Posterior vena cava (tissue), 2 donors: Measurements from ENCODE around the gene SIRPB2. TPM values are rescaled to one million over a fixed set of nuclear protein-coding genes. Genes with fewer than 3 reads are reported as not detected.
A peak's percentile ranks its signal among the peaks of the same experiment; 100 is the strongest.

ENCODE experiments used
- DNase-seq: peaks from one replicate; pipeline ENCODE4 v3.0.0-alpha.2; 2020; ENCODE audit warnings: low spot score
- intact Hi-C, 2 donors: fragments of 100-400 bp; cut with DNase I; formaldehyde crosslinking; loops; one replicate each; pipeline versions ENCODE4 v1.14.1 to v1.14.2; 2022 to 2023
- long read RNA-seq, 2 donors: library from polyadenylated mRNA; unstranded; transcript quantifications; one replicate each; pipeline ENCODE4 v2.0.0, GENCODE V29; 2020 to 2021
- total RNA-seq, 2 donors: library from RNA; stranded (reverse); fragmentation: NEBNext Ultra II Directional; extraction: Animal tissue kit (Norgen Biotek cat#: 25700); gene quantifications; one replicate each; pipeline ENCODE4 v1.2.1, GENCODE V29; 2021
- donor health status: DM: yes; HTN: yes; CAD: no.
- donor health status: DM: yes; HTN: yes; CAD: no.

SIRPB2 gene
- total RNA-seq, result 10 to 100 TPM in 1 of 2 donors, 1 to 10 TPM in 1; 8.8 to 13.3 TPM
- long read RNA-seq, donor 1, partial matches to known transcripts, result 0 of 2 reads
- long read RNA-seq, donor 1, other reads (novel, unspliced or antisense), result 1 of 2 reads
- long read RNA-seq, donor 2, partial matches to known transcripts, result 0 of 1 reads
- long read RNA-seq, donor 2, other reads (novel, unspliced or antisense), result 1 of 1 reads

GRCh38 chr20:1491281-1491840 is at the start of gene SIRPB2:
SIRPB2 (minus strand) TSS chr20:1491420; CDS start chr20:1491359, 61 bp downstream.
- intact Hi-C loops, result no loop called here
- DNase-seq, result peak; percentile 88

DNA sequence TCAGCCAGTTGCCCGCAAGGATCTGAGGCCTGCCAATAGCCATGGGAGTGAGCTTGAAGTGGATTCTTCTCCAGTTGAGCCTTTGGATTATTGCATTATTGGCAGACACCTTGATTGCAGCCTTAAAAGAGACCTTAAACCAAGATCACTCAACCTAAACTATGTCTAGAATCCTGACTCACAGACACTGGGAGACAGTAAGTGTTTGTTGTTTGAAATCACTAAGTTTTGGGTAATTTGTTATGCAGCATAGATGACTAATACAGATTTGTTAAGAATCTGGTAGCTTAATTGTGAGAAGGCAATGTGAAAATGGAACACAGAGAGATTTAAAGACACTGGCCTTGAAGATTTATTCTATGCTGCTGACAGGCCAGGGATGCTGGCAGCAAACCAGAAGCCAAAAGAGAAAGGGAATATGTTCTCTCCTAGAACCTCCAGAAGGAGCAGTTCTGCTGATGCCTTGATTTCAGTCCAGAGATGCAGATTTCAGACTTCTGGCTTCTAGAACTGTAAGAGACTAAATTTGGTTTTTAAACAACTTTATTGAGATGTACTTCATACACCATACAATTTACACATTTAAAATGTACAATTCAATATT is 48.7 kb upstream of the SIRPB2 start:
- DNase-seq, result no peak

DNA sequence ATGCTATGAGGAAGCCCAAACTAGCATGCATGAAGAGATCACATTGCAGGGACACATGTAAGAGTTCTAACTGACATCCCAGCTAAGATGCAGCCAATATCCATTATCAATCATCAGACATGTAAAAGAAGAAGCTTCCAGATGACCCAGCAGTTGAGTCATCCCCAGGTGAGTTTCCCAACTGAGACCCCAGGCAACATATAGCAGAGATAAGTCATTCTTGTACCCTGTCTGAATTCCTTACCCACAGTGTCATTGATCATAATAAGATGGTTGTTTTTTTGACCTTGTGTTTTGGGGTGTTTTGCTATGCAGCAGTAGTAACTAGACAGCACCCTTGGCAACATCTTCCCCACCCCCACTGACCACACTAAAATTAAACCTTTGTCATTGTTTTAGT is 47.4 kb upstream of the SIRPB2 start:
- intact Hi-C loops, result no loop called here
- no peak for DNase-seq

More for the DNA sequence above, 48.7 kb upstream of the SIRPB2 start:
- intact Hi-C loops, result no loop called here

- intact Hi-C loops, result no loop called here
- peak; percentile 85 for DNase-seq
Observed at GRCh38 chr20:1537731-1538058, 46.5 kb upstream of the SIRPB2 start.

- intact Hi-C loops, result no loop called here
- DNase-seq, result no peak
Observed at GRCh38 chr20:1536893-1537730, 45.9 kb upstream of the SIRPB2 start.

DNA sequence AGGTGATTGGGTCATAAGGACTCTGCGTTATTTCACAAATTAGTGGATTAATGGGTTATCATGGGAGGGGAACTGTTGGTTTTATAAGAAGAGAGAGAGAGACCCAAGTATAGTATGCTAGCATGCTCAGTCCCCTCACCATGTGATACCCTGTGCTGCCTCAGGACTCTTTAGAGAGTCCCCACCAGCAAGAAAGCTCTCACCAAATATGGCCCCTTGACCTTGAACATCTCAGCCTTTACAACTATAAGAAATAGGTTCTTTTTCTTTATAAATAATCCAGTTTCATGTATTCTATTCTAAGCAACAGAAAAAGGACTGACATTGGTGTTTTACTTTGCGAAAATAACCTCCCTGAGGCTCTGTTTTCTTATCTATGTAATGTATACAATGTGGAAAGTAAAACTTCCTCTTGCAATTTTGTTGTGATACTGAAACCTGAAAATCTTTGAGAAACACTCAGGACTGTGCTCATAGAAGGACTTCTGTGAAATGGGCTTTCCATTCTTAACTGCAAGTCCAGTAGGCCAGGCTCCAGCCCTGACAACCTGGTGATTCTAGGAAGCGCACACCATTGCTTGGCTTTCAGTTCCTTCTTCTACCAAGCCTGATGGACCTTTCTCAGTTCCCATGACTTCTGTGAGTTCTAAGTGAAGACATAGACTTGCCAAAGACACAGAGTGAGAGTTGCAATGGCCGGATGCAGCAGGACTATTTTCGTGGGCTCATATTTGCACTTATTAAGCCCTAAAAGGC is 44.4 kb upstream of the SIRPB2 start:
- no peak for DNase-seq
- intact Hi-C loops, result no loop called here

GRCh38 chr20:1534526-1534925 is 43.3 kb upstream of the SIRPB2 start:
- intact Hi-C loops, result no loop called here
- DNase-seq, result no peak

- intact Hi-C loops, result no loop called here
- DNase-seq, result no peak
Observed at GRCh38 chr20:1533059-1533458, 41.8 kb upstream of the SIRPB2 start.

- intact Hi-C loops, result no loop called here
- no peak for DNase-seq
Observed at GRCh38 chr20:1528811-1529210, 37.6 kb upstream of the SIRPB2 start.

DNA sequence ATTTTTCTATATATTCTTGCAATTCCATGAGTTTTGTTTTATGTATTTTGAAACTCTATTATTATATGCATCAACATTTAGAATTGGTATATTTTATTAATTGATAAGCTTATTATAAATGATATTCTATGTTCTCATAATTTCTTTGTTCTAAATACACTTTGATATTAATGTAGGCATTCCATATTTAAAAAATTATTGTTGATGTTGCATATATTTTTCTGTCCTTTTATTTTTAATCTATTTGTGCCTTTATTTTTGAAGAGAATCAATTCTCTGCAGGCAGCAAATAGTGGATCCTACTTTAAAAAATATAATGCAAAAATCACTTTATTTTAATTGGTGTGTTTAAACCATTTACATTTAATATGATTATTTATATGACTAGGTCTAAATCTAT is 36.7 kb upstream of the SIRPB2 start:
- DNase-seq, result no peak
- intact Hi-C loops, result no loop called here

GRCh38 chr20:1526896-1527295 is 35.7 kb upstream of the SIRPB2 start:
- DNase-seq, result no peak
- intact Hi-C loops, result no loop called here

- intact Hi-C loops, result no loop called here
- no peak for DNase-seq
Observed at GRCh38 chr20:1526310-1526709, 35.1 kb upstream of the SIRPB2 start.

- DNase-seq, result no peak
- intact Hi-C loops, result no loop called here
Observed at GRCh38 chr20:1524004-1524403, 32.8 kb upstream of the SIRPB2 start.

DNA sequence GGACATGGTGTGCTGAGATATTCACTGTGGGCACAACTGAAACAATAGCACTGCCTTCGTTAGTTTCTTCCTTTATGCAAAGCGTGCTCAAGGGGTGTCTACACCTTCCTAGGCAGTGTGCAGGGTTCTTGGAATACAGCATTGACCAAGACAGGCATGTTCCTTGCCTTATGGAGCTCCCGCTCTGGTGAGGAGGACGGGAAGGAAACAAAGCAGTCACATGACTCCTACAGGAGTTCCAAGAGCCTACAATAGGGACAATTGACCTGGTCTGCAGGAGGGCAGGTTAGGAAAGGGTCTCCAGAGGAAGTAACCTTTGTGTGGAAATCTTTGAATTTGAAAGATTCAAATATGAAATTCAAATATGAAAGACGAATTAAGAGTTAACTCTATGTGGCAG is 25.8 kb upstream of the SIRPB2 start:
- intact Hi-C loops, result no loop called here
- no peak for DNase-seq

DNA sequence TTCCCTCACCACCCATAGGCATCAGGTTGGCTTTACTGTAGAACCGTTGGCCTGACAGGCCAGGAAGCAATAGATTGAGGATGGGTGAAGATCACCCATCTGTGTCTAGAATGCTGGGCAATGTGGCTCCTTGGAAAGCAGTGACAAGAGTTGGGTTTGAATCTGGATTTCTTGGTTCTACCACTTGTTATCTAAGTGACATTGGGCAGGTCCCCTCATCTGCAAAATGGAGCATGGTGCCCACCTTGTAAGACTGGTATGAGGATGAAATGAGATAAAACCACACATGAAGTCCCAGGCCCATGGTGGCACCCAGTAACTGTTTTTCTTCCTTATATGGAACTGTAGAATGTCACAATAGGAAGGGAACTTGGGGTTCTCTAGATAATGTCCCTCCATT is 22.6 kb upstream of the SIRPB2 start:
- intact Hi-C loops, result no loop called here
- no peak for DNase-seq

- intact Hi-C loops, result no loop called here
- no peak for DNase-seq
Observed at GRCh38 chr20:1509237-1509636, 18.0 kb upstream of the SIRPB2 start.

DNA sequence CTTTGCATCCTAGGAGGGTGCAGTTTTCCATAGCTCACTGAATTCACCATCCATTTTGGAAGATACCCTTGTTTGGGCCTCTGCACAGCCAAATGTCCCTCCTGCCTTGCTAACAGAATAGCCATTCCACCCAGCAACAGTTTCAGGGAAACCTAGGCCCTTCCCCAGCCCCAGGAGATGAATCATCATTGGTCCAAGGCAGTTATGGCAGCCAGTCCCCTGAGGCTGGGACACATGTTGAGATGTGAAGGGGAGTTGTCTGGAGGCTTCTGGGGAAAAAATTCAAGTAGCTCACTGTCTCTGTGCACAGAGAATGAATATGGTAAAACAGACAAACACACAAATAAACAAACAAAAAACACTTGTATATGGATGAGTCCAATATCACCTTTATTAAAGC is 17.4 kb upstream of the SIRPB2 start:
- no peak for DNase-seq
- intact Hi-C loops, result no loop called here

GRCh38 chr20:1507276-1507675 is 16.1 kb upstream of the SIRPB2 start:
- intact Hi-C loops, result no loop called here

DNA sequence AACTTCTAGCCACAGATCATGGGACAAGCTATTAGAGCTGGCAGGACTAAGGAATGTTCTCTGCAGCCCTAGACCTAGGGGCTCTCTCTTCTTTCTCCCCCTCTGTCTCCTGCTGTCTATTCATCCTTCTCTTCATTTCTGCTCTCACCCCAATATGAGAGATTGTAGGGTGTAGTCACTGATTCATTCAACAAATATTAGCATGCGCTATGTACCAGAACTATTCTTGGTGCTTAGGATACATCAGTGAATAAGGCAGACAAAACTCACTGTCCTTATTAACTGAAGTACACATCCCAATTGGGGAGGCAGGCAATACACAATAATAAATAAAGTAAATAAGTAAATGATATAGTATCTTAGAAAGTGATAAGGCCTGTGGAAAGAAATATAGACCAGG is 14.7 kb upstream of the SIRPB2 start:
- intact Hi-C loops, result no loop called here
- DNase-seq, result no peak

More at GRCh38 chr20:1507276-1507675, 16.1 kb upstream of the SIRPB2 start:
- no peak for DNase-seq

DNA sequence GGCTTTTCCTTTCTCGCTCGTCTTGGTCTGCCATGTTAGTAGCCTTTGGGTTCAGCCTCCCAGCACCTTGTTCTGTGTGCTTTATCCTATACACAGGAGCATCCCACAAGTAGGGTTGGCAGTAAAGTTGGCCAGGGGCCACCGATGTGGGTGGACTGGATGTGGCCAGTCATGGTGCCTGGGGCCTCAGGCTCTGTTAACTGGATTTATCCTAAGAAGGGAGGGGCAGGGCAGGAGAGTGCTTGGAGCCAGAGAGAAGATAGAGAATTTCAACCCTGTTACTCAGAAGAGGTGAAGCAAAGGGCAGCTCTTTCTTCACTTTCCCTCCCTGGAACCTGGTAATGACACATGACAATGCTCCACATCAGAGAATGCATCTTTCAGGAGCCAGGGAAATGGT is 14.1 kb upstream of the SIRPB2 start:
- DNase-seq, result no peak
- intact Hi-C loops, result no loop called here
